GM12864 (cell line): ENCODE data around the gene PDIA6.
"Not testable (repeated sequence)": the region's sequence is repeated elsewhere in the genome, so short reads cannot be mapped to it uniquely, and the experiment has no call there.

ENCODE experiments used
- DNase-seq: peaks from one replicate; pipeline ENCODE4 v3.0.0-alpha.2; 2011; ENCODE audit warnings: low read depth
- H3K4me3 ChIP-seq: 2 replicates; pipeline ENCODE4 v1.5.1; 2011; ENCODE audit warnings: mild to moderate bottlenecking, low read depth, low read length, control low read depth
- TF ChIP-seq, protein P1 (sequence below): IDR thresholded peaks from 2 replicates; pipeline ENCODE4 v1.5.1; 2011; ENCODE audit warnings: low read depth, mild to moderate bottlenecking, moderate library complexity, low read length, control low read depth, inconsistent platforms; ENCODE audit errors: missing control alignments

The PDIA6 gene

DNA sequence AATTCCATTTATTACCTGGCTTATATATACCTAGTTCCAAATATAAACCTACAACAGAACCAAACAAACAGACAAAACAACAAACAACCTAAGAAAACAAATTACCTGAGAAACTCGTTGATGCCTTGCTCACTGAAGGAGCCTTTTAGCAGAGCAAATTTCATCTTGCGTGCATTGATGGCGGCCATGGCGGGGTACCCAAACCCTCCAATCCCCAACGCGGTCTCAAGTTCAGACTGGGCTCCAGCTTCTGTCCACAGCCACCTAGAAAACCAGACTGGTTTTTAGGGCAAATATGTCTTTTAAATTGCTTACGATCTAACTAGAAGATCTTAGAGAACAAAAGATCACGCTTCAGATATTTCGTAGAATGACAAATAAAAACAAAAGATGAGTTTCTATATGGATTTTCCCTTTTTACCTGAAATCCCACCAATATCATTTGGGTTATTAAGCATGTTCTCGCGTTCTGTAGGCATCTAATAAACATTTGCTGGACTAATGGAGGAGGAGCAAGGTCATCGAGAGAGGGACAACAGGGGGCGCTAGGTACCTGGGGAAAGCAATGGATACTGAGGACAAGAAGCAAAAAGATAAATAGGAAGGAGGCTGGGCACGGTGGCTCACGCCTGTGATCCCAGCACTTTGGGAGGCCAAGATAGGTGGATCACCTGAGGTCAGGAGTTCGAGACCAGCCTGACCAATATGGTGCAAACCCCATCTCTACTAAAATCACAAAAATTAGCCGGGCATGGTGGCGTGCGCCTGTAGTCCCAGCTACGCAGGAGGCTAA lies 25.2 kb downstream of the PDIA6 start:
- no peak for DNase-seq
- TF ChIP-seq, protein P1, sequence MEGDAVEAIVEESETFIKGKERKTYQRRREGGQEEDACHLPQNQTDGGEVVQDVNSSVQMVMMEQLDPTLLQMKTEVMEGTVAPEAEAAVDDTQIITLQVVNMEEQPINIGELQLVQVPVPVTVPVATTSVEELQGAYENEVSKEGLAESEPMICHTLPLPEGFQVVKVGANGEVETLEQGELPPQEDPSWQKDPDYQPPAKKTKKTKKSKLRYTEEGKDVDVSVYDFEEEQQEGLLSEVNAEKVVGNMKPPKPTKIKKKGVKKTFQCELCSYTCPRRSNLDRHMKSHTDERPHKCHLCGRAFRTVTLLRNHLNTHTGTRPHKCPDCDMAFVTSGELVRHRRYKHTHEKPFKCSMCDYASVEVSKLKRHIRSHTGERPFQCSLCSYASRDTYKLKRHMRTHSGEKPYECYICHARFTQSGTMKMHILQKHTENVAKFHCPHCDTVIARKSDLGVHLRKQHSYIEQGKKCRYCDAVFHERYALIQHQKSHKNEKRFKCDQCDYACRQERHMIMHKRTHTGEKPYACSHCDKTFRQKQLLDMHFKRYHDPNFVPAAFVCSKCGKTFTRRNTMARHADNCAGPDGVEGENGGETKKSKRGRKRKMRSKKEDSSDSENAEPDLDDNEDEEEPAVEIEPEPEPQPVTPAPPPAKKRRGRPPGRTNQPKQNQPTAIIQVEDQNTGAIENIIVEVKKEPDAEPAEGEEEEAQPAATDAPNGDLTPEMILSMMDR = peak; percentile 31
- no peak overlapping the region for H3K4me3 ChIP-seq

DNA sequence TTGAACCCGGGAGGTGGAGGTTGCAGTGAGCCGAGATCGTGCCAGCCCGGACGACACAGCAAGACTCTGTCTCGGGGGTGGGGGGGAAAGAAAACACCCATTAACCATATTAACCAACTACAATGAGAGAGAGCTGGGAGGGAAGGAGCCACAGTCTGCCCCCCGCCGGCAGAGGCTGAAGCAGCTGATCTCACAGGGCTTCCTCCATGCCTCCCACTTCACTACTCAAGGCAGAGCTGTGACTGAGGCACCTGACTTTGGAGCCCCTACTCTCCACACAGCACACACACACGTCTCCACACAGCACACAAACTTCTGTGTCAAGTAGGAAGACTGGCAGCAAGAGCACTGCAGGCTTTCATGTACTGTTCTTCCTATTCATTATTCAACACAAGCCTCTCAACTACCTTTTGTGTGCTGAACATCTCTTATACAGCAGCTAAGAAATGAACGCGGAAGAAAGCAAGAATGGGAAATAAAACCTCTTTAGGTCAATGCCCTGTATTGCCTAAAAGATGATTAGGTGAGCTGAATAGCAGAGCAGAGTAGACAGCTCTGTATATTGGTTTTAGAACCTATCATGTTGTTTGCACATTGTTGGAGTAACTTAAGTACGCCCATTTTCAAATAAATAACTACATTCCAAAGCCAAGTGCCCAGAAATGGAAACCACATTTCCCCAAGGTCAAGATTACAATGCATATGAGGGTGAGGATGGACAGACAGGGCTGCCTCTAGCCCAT lies 26.2 kb downstream of the PDIA6 start:
- TF ChIP-seq, protein P1 = no peak
- no peak for DNase-seq
- no peak overlapping the region for H3K4me3 ChIP-seq

DNA sequence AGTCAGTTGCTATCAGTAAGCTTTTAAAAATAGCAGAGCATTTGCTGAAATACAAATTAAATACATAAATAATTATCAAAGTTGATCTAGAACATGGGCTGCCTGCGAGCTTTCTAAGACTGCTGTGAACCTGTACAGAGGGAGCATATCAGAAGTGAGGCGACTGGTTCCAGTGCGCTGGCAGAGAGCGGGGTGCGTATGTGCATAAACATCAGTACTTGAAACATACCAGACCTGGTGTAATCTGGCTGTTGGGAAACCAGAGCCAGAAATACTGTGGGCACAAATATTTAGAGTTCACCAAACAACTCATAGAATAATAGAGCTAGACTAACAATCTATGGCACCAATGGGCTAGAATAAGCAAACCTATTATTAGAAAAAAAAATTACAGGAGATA lies 27.3 kb downstream of the PDIA6 start:
- no peak overlapping the region for H3K4me3 ChIP-seq
- TF ChIP-seq, protein P1 = no peak
- DNase-seq = no peak

DNA sequence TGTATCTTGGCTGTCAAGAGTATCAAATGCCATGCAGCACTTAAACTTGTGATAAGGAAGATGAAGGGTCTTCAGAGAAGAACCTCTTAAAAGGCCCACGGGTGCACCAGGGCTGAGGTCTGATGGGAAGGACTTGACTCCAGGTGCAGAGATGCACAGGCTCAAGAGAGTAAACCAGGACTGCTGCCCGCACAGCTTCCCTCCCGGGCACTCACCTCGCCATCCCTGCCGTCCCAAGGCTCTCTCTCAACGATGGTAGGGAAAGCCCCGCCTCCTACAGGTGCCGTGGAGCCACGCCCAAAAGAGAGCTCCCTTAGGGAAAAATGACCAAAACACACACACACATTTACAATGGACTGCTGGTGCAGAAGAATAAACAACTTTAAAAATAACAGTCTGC lies 27.9 kb downstream of the PDIA6 start:
- H3K4me3 ChIP-seq = no peak overlapping the region
- TF ChIP-seq, protein P1 = no peak
- DNase-seq = no peak

DNA sequence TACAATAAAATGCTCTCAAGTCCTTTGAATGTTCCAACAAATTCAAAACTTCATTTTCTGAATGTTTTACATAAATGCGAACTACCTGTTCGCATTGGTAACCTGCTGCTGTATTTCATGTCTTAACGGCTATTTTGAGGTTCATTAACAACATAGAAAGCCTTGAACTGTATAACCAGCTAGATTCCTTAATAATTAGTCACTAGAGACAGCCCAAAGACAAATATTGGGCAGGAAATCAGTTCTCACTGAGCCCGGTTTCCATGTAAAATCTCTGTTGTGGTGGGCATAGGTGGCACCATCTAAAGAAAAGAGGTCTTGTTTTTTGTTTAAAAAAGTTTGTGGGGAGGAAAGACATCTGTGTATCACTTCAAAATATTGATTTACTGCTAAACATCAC lies 29.2 kb downstream of the PDIA6 start:
- H3K4me3 ChIP-seq = no peak overlapping the region
- TF ChIP-seq, protein P1 = no peak
- DNase-seq = no peak

DNA sequence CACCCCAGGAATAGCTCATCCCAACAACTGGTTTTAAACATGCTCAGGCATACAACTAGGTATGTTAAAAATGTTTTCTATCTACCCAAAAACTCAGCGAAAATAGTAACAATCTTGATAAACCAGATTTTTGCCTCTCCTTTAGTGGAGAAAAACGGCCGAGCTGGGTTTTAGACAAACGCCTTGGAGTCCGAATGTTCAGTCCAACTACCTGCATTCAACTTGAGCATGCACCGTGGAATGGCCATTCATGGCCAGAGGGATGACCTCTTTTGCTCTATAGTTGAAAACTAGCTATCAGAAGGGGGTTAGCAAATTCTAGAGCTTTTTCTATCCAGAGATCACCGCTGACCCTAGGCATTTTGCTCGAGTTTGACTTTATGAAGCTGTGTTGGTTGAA lies 30.8 kb downstream of the PDIA6 start:
- TF ChIP-seq, protein P1 = no peak
- DNase-seq = no peak
- H3K4me3 ChIP-seq = no peak overlapping the region

DNA sequence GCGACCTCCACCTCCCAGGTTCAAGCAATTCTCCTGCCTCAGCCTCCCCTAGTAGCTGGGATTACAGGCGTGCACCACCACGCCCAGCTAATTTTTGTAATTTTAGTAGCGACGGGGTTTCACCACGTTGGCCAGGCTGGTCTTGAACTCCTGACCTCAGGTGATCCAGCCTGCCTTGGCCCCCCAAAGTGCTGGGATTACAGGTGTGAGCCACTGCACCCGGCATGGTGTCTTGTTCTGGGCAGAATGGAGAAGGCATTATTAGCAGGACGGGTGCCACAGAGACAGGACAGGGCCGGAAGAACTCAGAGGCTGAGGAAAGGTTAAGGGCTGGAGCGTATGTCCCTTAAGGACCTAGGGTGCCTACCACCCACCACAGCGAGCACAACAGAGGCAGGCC lies 31.8 kb downstream of the PDIA6 start:
- not testable (repeated sequence) for DNase-seq, H3K4me3 ChIP-seq
